K562 (cell line): ENCODE results near the gene DHPS.
"Not testable (repeated sequence)": the region's sequence is repeated elsewhere in the genome, so short reads cannot be mapped to it uniquely, and the experiment has no call there.

Experiments
- CREB1 ChIP-seq, 2 experiments: sonication (generic) in 1 of 2; formaldehyde crosslinking in 1 of 2; IDR thresholded peaks; 2 replicates each; pipeline versions ENCODE4 v1.6.1 to v1.8.0; 2012 to 2022; ENCODE audit warnings: inconsistent platforms in 1 of 2, mild to moderate bottlenecking in 1 of 2, missing genetic modification reagents in 1 of 2, moderate library complexity in 1 of 2
- CTCF ChIP-seq, 3 experiments: IDR thresholded peaks in 2 of 3; conservative IDR thresholded peaks in 1 of 3; 2 replicates each; pipeline ENCODE4 v1.5.1; 2011 to 2012; ENCODE audit warnings: low read length in 3 of 3, mild to moderate bottlenecking in 3 of 3, control low read depth in 2 of 3, improper control_type of control experiment in 1 of 3, inconsistent platforms in 1 of 3, low read depth in 1 of 3, mixed read lengths in 1 of 3, moderate library complexity in 1 of 3; ENCODE audit not compliant: insufficient read depth in 2 of 3
- DPF2 ChIP-seq: fragments of 450-650 bp; IDR thresholded peaks from 2 replicates; pipeline ENCODE4 v1.6.1; 2016
- EP300 ChIP-seq: IDR thresholded peaks from 2 replicates; pipeline ENCODE4 v1.6.1; 2012; ENCODE audit warnings: low read length, improper control_type of control experiment
- HDAC2 ChIP-seq: fragments of 450-650 bp; IDR thresholded peaks from 2 replicates; pipeline ENCODE4 v1.6.1; 2016; ENCODE audit warnings: mild to moderate bottlenecking
- JUND ChIP-seq, 2 experiments: IDR thresholded peaks; 2 replicates in 1 of 2; 3 replicates in 1 of 2; pipeline ENCODE4 v1.6.1; 2011; ENCODE audit warnings: borderline replicate concordance in 2 of 2, low read depth in 2 of 2, low read length in 2 of 2, improper control_type of control experiment in 1 of 2, missing biosample characterization in 1 of 2, missing genetic modification characterization in 1 of 2, missing genetic modification reagents in 1 of 2
- NCOA1 ChIP-seq: fragments of 450-650 bp; IDR thresholded peaks from 2 replicates; pipeline ENCODE4 v1.6.1; 2016; ENCODE audit warnings: low read depth
- NR1H2 ChIP-seq: sonication (generic); formaldehyde crosslinking; IDR thresholded peaks from 2 replicates; pipeline ENCODE4 v1.4.0; 2020; ENCODE audit warnings: mild to moderate bottlenecking, missing genetic modification reagents
- POLR2A ChIP-seq: fragments of 450-650 bp; conservative IDR thresholded peaks from 2 replicates; pipeline ENCODE4 v1.6.1; 2016
- SIX5 ChIP-seq, 2 experiments: IDR thresholded peaks; 2 replicates each; pipeline ENCODE4 v1.6.1; 2011; ENCODE audit warnings: low read length in 2 of 2, borderline replicate concordance in 1 of 2, low read depth in 1 of 2, mild to moderate bottlenecking in 1 of 2, moderate library complexity in 1 of 2; ENCODE audit not compliant: insufficient read depth in 1 of 2
- USF2 ChIP-seq: sonication (generic); formaldehyde crosslinking; IDR thresholded peaks from 2 replicates; pipeline ENCODE4 v1.5.0; 2020; ENCODE audit warnings: missing genetic modification reagents
- YBX1 ChIP-seq: fragments of 450-650 bp; IDR thresholded peaks from 2 replicates; pipeline ENCODE4 v1.7.1; 2016; ENCODE audit warnings: mild to moderate bottlenecking
- ZBTB12 ChIP-seq: fragments of 250-450 bp; sonication (Bioruptor Pico); IDR thresholded peaks from 2 replicates; pipeline ENCODE4 v1.4.0; 2020
- ZNF785 ChIP-seq: fragments of 250-450 bp; sonication (Bioruptor Pico); IDR thresholded peaks from 2 replicates; pipeline ENCODE4 v1.4.0; 2020; ENCODE audit warnings: mild to moderate bottlenecking

- TF ChIP-seq JUND (IDR thresholded peaks at IDR 0.05; ENCODE audit: borderline replicate concordance, low read depth, low read length); JUND (tag; IDR thresholded peaks at IDR 0.05; ENCODE audit: borderline replicate concordance, low read depth, low read length); NCOA1; YBX1; HDAC2; CREB1 (IDR thresholded peaks at IDR 0.05); CREB1 (CRISPR knock-in tag; IDR thresholded peaks at IDR 0.05); CTCF (IDR thresholded peaks at IDR 0.05 in 2 of 3, conservative IDR thresholded peaks at IDR 0.05 in 1 of 3; ENCODE audit: insufficient read depth in 2 of 3, low read depth in 1 of 3, low read length in 3 of 3); DPF2; ZBTB12; POLR2A; ZNF785 (CRISPR knock-in tag); NR1H2; USF2; EP300; SIX5 (IDR thresholded peaks at IDR 0.05; ENCODE audit: borderline replicate concordance in 1 of 2, insufficient read depth in 1 of 2, low read depth in 1 of 2, low read length in 2 of 2): not testable (repeated sequence)
Measured at GRCh38 chr19:12713304-12713703, 31.6 kb upstream of the DHPS start.
